ENCODE data around the gene DRAM1.

Gene DRAM1

GRCh38 chr12:101891462-101891971, 14.1 kb downstream of the DRAM1 start:
- DNase-seq (ENCODE audit: low spot score) = peak; percentile 23

GRCh38 chr12:101892794-101893193, 15.4 kb downstream of the DRAM1 start:
- no peak for TF ChIP-seq CTCF (IDR thresholded peaks at IDR 0.05; ENCODE audit: extremely low read depth, missing control alignments)
- no peak for DNase-seq (ENCODE audit: low spot score)

More at GRCh38 chr12:101891462-101891971, 14.1 kb downstream of the DRAM1 start:
- TF ChIP-seq CTCF (IDR thresholded peaks at IDR 0.05; ENCODE audit: extremely low read depth, missing control alignments) = no peak

GRCh38 chr12:101901777-101902176, 24.4 kb downstream of the DRAM1 start:
- TF ChIP-seq CTCF (IDR thresholded peaks at IDR 0.05; ENCODE audit: extremely low read depth, missing control alignments) = no peak
- no peak for DNase-seq (ENCODE audit: low spot score)

- DNase-seq (ENCODE audit: low spot score) = no peak
- TF ChIP-seq CTCF (IDR thresholded peaks at IDR 0.05; ENCODE audit: extremely low read depth, missing control alignments) = no peak
Measured at GRCh38 chr12:101902641-101903040, 25.3 kb downstream of the DRAM1 start.

GRCh38 chr12:101906226-101906625, 28.8 kb downstream of the DRAM1 start:
- DNase-seq (ENCODE audit: low spot score) = no peak
- no peak for TF ChIP-seq CTCF (IDR thresholded peaks at IDR 0.05; ENCODE audit: extremely low read depth, missing control alignments)

GRCh38 chr12:101908395-101908794, 31.0 kb downstream of the DRAM1 start:
- DNase-seq (ENCODE audit: low spot score) = no peak
- TF ChIP-seq CTCF (IDR thresholded peaks at IDR 0.05; ENCODE audit: extremely low read depth, missing control alignments) = no peak

- no peak for TF ChIP-seq CTCF (IDR thresholded peaks at IDR 0.05; ENCODE audit: extremely low read depth, missing control alignments)
- DNase-seq (ENCODE audit: low spot score) = no peak
Measured at GRCh38 chr12:101909646-101910045, 32.3 kb downstream of the DRAM1 start.

All from GM20000 (cell line).